GM03348 (cell line): Measurements from ENCODE around the gene IQSEC1.
A peak's percentile ranks its signal among the peaks of the same experiment; 100 is the strongest.

Experiments
- DNase-seq: peaks from one replicate; pipeline ENCODE4 v3.0.0; 2012; ENCODE audit warnings: low spot score

IQSEC1 gene

DNA sequence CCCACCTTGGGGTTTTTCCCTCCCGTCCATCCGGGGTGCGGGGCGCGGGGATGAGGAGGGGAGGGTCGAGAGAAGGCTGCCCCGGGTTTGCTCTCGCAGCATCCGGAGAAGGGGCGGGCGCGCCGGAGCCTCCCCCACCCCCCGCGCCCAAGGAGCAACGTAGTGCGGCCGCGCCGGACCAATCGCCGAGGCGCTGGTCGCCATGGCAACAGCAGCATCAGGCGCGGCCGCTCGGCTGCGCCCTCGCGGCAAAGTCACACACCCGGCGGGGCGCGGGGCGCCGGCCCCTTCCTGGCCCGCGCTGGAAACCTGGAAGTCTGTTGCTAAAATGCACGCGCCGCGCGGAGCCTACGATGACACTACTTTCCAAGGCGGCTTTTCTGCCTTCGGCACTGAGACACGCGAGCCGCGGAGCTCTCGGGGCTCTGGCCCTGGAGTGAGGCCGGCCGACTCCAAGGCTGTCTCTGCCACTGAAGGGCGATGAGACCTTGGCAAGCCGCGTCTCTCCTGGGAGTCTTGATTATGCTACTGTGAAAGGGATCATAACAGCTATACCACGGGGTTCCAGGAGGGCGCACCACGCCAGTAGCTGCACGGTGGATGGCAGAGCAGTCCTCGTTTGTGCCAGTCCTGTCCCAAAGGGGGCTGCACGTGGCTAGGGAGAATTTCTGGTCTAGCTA, at the start of gene IQSEC1:
Gene IQSEC1, minus strand, starts transcription at position 104 of the 680 bp plus-strand sequence. CDS start 415 bp downstream, outside the sequence.
- DNase-seq, result peak; percentile 38

DNA sequence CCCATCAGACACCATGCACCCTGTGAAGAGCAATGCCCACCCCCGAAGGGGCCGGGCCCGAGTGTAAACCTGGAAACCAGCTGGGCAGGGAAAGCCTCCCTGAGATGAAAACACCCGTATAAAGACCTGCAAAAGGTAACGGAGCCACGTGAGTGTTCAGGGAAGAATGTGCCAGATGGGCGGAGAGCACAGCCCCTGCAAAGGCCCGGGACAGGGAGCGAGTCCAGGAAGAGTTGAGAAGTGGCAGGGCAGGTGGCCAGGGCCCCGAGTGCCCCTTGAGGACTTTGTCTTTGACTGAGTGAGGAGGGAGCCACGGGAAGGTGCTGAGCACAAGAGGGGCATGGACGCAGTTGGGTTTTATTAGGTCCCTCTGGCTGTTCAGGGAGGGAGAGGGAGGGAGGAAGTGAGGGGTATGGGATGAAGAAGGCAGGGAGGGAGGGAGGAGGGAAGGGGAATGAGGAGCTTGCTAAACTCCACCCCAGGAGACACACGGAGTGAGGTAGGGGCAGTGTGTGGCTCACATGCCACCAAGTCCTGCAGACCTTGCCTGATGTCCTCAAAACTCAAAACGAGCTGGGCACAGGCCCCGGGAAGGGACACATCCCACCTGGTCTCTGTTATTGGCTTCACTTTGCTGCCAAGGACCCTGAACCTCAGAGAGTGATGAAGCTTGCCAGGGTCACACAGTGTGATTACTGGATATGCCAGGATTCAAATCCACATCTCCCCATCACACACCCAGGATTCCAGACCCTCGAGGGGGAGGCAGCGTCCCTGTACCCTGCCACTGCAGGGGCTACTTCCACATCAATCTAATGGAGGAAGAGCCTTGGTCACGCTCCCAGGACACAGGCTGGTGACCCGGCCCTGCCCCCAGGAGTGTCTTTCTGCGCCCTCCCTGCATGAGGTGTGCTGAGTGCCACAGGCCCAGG, 49.1 kb upstream of the IQSEC1 start:
- DNase-seq, result no peak

DNA sequence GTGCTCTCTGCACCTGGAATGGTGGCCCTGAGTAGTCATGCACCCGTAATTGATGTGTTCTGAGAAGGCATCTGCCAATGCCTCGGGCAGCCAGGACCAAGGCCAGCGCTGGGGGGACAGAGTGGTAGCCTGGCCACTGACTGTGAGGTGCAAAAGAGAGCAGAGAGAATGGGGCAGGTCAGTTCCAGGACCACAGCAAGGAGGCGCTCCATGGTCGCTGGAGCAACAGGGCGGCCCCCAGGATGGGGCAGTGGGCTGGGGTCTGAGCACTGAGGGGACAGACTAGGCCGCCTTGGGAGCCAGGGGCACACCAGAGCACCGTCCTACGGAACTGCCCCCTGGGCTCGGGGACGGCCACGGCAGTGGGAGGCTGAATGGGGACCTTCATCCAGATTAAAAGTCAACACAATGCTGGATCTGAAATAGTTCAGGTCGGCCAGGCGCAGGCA, 48.3 kb upstream of the IQSEC1 start:
- no peak for DNase-seq

DNA sequence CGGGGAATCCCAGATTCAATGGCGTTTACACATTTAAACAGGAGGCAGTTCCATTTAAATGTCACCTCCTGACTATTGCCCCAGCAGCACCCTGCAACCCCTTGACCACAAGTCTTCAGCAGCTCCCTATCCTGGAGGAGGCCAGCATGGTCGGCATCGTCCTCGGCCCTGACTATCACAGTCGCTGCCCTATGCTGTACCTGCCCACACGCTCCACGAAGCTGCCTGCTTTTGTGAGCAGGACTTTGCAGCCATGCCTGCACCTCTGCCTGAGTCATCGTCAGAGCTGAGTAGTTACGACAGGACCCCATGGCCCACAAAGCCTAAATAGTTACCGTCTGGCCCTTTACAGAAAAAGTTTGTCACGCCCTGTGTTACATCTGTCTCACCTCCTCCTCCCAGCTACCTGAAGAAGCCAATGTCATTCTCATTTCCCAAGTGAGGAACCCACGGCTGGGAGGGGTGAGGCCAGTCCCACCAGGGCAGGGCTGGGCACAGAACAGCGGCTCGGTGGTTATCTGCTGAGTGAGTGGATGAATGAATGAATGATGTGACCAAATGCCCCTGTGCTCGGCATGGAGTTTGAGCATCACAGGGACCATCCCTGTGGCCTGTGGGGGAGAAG, 47.8 kb upstream of the IQSEC1 start:
- DNase-seq, result no peak

DNA sequence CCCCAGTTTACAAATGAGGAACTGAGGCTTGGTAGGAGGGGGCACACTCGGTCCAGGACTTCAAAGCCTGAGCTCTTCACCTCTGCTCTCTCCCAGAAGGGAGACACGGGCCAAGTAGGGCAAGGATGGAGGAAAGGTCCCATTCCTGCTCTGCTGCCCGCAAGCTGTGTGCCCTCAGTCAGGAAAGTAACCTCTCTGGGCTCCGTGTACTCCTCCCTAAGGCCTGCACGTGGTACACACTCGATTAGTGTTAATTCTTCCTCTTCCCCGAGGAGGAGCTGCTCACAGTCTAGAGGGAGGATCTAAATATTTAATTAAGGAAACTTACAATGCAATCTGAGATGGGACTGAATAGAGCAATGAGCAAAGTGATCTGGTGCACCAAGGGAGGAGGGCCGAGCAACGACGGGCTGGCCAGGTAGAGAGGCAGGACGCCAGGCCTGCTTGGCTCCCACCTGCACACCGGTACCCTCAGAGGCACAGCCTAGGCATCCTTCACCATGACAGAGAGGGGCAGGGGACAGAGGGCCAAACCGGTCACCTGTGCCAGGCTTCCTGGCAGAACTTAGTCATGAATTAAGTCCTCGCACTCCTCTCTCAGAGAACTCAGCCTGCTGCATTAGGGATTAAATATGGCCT, 47.2 kb upstream of the IQSEC1 start:
- DNase-seq, result no peak

DNA sequence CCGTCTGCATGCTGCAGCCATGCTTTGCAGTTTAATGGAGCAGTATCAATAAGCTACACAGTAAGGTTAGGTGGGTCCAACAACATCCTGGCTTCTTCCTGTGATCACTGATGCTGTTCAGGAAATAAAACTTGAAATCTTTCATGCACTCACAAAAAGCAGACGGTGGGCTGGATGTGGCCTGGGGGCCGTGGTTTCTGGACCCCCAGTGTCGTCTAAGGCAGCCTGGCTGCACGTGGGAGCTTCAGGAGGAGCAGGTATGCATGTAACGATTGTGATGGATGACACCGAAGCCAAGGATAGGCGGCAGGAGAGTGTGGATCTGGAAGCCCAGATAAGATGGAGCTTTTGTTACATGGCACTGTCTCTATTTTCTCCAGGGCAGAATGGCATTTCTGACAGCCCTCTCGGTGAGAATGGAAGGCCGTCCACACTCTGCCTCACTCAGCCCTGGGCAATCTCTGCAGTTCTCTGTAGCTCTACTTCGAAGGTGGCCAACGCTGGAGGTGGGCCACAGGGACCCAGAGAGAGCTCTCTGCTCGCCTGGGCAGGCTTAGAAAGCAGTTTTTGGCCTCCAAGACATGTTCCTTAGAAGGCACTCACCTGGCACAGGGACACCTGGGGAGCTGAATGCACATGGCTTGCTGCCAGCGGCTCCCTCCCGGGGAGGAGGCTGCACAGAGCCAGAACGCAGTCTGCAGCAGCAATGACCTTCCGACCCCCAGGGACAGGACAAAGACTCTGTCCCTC, 46.4 kb upstream of the IQSEC1 start:
- no peak for DNase-seq

DNA sequence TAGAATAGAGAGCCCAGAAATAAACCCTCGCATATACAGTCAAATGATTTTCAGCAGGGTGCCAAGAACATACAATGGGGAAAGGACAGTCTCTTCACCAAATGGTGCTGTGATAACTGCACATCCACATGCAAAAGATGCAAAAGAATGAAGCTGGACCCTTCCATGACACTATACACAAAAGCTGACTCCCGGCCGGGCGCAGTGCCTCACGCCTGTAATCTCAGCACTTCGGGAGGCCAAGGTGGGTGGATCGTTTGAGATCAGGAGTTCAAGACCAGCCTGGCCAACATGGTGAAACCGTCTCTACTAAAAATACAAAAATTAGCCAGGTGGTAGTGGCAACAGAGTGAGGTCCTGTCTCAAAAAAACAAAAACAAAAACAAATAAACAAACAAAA, 43.2 kb upstream of the IQSEC1 start:
- no peak for DNase-seq

DNA sequence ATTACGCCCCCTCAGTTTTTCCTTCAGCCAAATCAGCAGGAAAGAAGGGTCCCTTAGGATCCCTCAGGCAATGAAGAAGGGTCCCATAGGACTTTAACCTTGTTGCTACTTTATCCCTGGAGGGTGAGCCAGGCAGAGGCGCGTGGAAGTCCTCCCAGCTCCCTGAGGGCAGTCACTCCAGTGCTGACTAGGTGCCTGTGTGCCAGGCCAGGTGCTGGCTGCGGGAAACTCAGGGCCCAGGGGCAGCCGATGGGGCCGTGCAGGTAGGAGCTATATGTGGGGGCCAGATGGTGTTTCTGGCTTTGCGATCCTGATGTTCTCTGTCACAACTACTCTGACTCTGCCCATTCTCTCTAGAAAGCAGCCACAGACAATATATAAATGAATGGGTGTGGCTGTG, 42.8 kb upstream of the IQSEC1 start:
- no peak for DNase-seq

DNA sequence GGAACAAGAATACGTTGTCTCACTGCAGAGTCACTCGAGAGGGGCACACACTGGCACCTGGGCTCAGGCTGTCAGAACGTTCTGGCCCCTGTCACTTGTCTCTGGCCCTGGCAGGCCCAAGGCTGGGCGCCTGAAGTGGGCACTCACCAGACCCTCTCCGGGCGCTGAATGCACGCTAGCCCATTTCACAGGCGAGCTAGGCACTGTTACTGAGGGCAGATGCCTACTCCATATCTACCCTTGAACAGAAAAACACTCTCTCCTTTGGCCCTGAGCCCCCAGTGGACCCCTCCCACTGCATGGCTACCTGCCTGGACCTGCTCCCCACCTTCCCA, 42.3 kb upstream of the IQSEC1 start:
- no peak for DNase-seq

DNA sequence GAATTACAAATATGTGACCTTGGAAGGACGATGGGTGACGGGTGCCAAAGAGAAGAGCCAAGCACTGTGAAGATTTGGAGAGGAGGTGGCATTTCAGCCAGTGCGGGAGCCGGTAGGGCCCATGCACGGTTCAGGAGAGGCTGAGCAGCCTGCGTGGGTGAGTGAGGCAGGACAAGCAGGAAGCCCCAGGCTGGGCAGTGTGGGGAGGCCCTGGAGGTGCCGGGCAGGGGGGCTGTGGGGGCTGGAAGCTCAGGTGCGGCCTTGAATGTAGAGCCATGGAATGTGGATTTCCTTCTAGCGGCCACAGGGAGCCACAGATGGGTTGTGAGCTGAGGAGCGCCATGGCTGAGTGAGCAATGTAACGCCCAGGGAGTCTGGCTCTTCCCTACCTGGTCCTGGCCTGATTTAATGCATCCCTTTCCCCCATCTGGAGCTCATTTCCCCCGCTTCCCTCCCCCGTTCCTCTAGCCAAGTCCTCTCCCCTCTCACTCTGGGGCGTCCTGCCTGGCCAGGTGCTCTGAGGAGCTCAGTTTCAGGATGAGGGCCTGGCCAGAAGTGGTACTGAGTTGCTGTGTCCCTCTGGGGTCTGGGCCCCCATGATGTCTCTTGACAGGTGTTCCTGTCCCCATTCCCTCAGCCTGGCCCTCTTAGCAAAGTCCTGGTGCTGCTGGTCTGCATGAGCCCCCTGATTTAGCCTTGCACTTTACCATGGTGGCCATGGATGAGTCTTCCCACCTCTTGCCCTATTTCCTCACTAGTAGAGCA, 41.8 kb upstream of the IQSEC1 start:
- DNase-seq, result no peak

DNA sequence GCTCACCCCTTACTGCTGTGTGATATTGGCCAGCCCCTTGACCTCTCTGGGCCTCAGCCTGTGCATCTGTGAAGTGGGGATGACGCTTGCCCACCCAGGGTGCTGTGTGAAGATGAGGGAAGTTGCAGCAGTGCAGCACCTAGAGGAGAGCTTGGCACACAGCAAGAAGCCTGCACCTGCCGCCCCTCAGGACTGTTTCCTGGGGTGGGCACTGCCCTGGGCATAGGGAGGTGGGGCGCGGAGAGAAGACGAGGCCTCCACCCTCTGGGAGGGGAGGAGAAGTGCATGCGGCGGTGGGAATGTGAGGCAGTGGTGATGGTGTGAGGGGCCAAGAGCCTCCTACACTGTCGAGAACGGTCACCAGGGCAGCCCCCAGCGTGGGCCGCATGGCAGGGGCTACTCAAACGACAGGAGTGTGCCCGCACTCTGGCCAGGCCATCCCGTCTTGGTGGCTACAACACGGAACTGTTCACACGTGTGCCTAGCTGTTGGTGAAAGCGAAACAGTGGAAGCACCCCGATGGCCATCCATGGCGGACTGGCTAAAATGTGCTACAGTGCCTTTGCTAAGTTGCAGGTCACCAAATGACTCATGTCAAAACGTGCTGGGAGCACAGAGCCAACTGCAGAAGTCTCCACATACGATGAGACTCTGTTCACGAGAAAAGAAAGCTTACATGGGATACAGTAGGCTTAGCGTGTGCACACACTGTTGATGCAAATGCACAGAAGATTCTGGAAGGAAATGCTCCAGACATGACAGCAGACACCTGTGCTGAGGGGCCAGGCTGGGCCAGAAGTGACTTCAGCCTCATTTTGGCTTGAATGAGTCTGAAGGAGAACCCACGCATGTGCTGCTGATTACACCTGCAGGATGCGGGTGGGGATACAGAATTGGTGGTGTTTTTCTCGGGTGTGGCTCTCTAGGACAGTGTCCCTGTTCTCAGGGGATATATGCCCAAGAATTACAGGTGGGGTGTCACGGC, 40.4 kb upstream of the IQSEC1 start:
- DNase-seq, result no peak

DNA sequence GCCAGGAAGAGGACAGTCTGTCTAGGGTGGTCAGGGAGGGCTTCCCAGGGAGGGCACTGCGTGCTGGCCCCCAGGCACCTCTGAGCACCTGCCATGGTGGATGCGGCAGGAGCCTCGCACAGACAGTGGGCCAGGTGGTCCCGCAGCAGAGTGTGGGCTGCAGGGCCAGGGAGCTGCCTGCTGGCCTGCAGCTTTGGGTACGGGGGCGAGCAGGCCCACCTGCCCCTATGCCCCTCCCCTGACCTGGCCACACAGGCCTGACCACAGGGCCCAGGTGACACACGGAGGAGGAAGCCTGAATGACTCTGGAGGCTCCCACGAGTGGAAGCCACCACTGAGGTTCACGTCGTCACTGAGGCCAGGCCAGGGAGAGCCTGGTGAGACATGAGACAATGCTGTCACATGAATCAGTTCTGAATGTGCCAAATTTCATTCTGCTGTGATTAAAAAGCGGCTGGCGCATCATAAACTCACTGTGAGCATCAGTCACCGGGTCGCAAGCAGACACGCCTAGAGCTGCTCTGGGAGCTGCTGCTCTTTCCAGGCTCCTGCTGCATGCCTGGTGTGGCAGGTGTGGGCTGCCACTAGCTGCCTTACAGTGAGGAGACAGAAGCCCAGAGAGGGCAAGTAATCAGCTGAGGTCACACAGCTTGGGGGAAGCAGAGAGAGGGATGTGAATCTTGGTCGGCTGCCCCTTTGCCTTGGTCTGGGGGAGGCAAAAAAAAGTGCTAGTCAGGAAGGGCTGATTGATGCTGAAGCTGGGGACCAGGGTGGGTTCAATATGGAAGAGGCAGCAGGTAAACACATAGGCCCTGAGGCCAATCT, 39.5 kb upstream of the IQSEC1 start:
- no peak for DNase-seq

DNA sequence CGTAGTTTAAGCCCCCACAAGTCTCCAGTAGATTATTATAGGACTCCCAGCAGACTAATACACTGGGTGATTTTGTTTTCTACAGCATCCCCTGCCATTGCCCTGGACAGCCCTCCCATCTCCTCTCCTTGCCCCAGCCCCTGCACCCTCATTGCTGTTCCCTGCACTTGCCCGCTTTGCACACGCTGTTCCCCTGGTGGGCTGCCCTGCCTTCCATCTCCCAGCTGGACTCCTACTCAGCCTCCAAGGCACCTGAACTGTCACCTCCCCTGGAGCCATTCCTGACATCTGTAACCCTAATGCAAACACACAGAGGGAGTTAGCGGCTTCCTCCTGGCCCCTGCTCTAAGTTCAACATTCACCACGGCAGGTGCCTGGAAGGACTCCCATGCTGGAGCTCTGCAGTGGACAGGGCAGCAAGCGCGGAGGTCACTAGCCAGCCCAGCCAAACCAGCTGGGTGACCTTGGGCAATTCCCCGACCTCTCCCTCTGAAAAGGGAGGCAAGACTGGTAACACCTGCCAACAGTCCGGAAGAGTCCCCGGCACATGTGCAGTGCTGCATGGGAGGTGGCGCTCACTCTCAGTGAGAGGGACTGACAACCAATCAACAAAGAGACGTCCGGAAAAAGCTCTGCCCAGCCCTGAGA, 38.8 kb upstream of the IQSEC1 start:
- no peak for DNase-seq

DNA sequence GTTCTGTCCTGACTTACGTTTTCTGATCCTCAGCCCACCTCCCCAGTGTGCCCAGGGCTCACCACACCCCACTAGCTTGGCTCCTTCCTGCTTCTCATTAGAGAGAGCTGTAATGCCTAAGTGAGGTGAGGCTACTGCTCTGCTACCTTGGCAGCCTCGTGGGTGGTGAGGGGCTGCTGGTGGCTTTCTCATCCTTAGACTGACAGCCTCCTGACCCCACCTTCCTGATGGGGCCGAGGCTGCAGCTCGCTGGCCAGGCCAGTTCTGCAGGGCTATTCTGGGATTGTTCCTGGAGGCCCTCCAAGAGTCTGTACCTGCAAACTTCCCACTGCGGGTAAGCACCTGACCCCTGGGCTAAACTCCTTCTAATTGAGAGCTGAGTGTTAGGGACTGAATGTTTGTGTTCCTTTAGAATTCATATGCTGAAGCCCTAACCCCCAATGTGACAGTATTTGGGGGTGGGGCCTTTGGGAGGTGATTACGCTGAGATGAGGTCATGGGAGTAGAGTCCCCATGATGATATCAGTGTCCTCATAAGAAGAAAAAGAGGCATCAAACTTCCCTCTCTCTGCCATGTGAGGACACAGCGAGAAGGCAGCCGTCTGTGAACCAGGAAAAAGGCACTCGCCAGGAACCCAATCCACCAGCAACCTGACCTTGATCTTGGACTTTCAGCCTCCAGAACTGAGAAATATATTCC, 38.1 kb upstream of the IQSEC1 start:
- DNase-seq, result no peak

DNA sequence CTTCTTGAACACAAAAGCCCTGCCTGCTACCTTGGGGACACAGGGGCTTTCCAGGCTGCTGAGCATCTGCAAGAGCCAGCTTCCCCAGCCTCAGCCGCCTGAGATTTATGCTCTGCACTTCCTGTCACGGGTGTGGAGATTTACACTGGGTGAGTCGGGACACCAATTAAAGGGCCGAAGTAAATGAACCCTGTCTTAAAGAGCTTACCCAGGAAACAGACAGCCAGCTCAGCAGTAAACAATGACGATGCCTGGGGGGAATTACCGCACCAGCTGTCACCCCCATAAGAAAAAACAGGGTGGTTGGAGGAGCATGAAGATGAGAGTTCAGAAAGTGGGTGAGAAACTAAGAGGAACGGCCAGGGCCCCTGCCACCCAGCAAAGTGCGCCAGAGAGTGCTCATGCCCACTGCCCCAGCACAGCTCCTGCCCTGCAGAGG, 37.5 kb upstream of the IQSEC1 start:
- DNase-seq, result no peak

DNA sequence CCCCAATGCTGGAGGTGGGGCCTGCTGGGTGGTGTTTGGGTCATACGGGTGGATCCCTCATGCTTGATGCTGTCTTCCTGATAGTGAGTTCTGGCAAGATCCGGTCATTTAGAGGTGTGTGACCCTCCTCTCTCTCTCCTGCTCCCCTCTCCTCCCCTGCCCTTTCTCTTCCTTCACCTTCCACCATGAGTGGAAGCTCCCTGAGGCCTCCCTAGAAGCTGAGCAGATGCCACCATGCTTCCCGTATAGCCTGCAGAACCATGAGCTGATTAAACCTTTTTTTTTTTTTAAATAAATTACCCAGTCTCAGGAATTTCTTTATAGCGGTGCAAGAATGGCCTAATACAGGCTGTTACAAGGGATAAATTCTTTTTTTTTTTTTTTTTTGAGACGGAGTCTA, 36.3 kb upstream of the IQSEC1 start:
- DNase-seq, result no peak

DNA sequence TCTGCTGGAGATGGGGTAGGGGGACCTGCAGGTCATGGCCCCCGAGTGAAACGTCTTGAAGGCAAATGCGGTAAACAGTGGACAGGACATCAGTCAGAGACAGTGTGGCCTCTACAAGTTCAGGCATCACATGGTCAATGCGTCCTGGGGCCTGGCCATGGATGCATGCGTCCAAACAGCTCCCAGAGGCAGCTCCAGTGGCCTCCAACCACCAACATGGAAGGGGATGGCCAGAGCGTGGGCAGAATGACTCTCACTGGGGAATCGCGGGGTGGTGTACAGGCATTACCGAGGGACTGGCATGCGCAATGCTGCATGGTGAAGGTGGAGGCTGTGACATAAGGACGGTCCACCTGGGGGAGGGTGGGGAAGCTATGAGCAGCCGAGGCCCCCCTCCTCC, 35.6 kb upstream of the IQSEC1 start:
- DNase-seq, result no peak

DNA sequence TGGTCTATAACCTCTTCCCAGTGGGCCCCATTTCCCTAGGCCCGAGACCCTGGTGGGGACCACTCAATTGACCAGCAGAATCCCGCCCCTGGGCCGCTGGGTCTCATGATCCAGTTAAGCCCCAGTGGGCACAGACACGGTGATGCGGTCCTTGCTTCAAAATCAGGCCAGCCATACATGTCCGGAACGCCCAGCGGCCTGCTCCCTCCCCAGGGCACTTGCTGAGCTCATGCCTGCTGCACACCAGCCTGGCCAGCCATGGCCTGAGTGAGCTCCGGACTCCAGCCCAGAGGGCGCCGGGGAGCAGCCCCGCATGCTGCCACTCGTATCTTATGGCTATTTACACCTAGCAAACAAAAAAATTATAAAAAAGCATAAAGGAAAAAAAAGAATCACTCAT, 34.4 kb upstream of the IQSEC1 start:
- DNase-seq, result no peak
